SH-SY5Y (cell line): Measurements from ENCODE around the gene GZF1.

ENCODE experiments used
- GATA2 ChIP-seq: IDR thresholded peaks from 2 replicates; pipeline ENCODE4 v1.6.1; 2011; ENCODE audit warnings: mild to moderate bottlenecking, low read depth, low read length
- GATA3 ChIP-seq: IDR thresholded peaks from 2 replicates; pipeline ENCODE4 v1.6.1; 2011; ENCODE audit warnings: low read depth, mild to moderate bottlenecking, low read length, moderate library complexity

- TF ChIP-seq GATA2 (no peak), GATA3 (no peak)
Observed at GRCh38 chr20:23346002-23346401, 16.0 kb upstream of the GZF1 start.
